Suprapubic skin (tissue), 4 donors: ENCODE measurements around the gene NAT14. TPM values are rescaled to one million over a fixed set of nuclear protein-coding genes. Genes with fewer than 3 reads are reported as not detected.
"Not testable (repeated sequence)": the region's sequence is repeated elsewhere in the genome, so short reads cannot be mapped to it uniquely, and the experiment has no call there.

Experiments
- DNase-seq, 2 donors: peaks; one replicate each; pipeline ENCODE4 v3.0.0-alpha.2; 2019; ENCODE audit warnings: low spot score in 2 of 2
- H3K27ac ChIP-seq: fragments of 200-600 bp; sonication (generic); one replicate; pipeline ENCODE4 v1.5.1; 2019
- H3K27me3 ChIP-seq: fragments of 200-600 bp; sonication (generic); one replicate; pipeline ENCODE4 v1.5.1; 2019
- H3K36me3 ChIP-seq: fragments of 200-600 bp; sonication (generic); one replicate; pipeline ENCODE4 v1.5.1; 2019
- H3K4me1 ChIP-seq: fragments of 200-600 bp; sonication (generic); one replicate; pipeline ENCODE4 v1.5.1; 2019
- H3K4me3 ChIP-seq: fragments of 200-600 bp; sonication (generic); one replicate; pipeline ENCODE4 v1.5.1; 2019; ENCODE audit warnings: mild to moderate bottlenecking
- H3K9me3 ChIP-seq: fragments of 200-600 bp; sonication (generic); one replicate; pipeline ENCODE4 v1.5.1; 2019
- EP300 ChIP-seq: sonication (generic); formaldehyde crosslinking; IDR thresholded peaks from one replicate; pipeline ENCODE4 v1.6.1; 2017; ENCODE audit warnings: antibody characterized with exemption
- POLR2A ChIP-seq, 2 donors: fragments of 450-650 bp; IDR thresholded peaks; one replicate each; pipeline ENCODE4 v1.6.1; 2017; ENCODE audit warnings: antibody characterized with exemption in 2 of 2, mild to moderate bottlenecking in 2 of 2, moderate library complexity in 2 of 2
- POLR2AphosphoS5 ChIP-seq, 3 donors: sonication (generic); formaldehyde crosslinking; IDR thresholded peaks; one replicate each; pipeline ENCODE4 v1.6.1; 2017; ENCODE audit warnings: antibody characterized with exemption in 3 of 3
- WGBS: methylation state at CpG from one replicate; pipeline ENCODE4 v1.1.5; 2018; 5-methylcytosine and 5-hydroxymethylcytosine counted together
- total RNA-seq, 4 donors: library from RNA; depleted of rRNA; stranded (reverse); fragments of >200 nt; gene quantifications; one replicate each; pipeline ENCODE4 v1.1.0, GENCODE V29; 2016
- TF ChIP-seq, protein P1 (sequence below), 2 donors: fragments of 200-600 bp in 1 of 2; fragments of 450-650 bp in 1 of 2; sonication (generic) in 1 of 2; IDR thresholded peaks; one replicate each; pipeline ENCODE4 v1.5.1; 2016 to 2019; ENCODE audit warnings: antibody characterized with exemption in 2 of 2, mild to moderate bottlenecking in 1 of 2, moderate library complexity in 1 of 2

Gene NAT14
- total RNA-seq, 4 donors from 2014 or later: 2.4 to 4.8 (median 4.0) TPM

DNA sequence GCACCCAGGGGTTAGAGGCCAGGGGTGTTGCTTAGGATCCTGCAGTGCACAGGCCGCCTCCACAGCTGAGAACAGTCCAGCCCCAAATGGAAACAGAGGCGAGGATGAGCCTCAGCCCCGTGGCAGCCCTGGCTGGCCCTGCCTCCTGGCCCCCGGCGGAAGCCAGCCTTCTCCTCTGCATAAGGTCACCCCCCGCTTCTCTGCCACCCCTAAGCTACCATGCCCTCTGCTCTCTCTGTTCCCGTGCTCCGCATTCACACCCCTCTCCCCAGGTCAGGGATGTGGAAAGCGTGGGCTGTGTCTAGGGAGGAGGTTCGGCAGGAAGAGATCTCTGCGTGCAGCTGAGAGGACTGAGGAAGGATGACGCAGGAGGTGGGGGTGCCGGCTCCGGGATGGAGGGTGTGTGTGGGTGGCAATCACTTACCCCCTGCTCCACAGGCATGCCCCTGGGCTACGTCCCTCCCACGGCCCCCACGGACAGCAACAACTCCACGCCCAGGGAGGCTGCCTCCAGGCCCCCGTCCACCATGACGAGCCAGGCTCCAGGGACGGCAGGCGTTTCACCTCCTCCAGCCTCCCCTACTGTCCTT is 9.3 kb downstream of the NAT14 start:
- Histone ChIP-seq H3K36me3 (no peaks in the 10 kb centered on the region), H3K4me3 (peak overlapping the region; percentile 35), H3K4me1 (peaks cover 24% of the 10 kb centered on the region), H3K9me3 (no peaks in the 10 kb centered on the region), H3K27me3 (peaks cover 21% of the 10 kb centered on the region), H3K27ac (peak overlapping the region; percentile 40)
- peak in 1 of 2 donors; percentile 66 for DNase-seq
- TF ChIP-seq POLR2A (IDR thresholded peaks at IDR 0.05) (no peak), EP300 (no peak), POLR2AphosphoS5 (IDR thresholded peaks at IDR 0.05) (no peak)
- TF ChIP-seq, protein P1, sequence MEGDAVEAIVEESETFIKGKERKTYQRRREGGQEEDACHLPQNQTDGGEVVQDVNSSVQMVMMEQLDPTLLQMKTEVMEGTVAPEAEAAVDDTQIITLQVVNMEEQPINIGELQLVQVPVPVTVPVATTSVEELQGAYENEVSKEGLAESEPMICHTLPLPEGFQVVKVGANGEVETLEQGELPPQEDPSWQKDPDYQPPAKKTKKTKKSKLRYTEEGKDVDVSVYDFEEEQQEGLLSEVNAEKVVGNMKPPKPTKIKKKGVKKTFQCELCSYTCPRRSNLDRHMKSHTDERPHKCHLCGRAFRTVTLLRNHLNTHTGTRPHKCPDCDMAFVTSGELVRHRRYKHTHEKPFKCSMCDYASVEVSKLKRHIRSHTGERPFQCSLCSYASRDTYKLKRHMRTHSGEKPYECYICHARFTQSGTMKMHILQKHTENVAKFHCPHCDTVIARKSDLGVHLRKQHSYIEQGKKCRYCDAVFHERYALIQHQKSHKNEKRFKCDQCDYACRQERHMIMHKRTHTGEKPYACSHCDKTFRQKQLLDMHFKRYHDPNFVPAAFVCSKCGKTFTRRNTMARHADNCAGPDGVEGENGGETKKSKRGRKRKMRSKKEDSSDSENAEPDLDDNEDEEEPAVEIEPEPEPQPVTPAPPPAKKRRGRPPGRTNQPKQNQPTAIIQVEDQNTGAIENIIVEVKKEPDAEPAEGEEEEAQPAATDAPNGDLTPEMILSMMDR (IDR thresholded peaks at IDR 0.05): no peak
- 33% methylated on average over 10 of the region's 22 CpGs for WGBS

DNA sequence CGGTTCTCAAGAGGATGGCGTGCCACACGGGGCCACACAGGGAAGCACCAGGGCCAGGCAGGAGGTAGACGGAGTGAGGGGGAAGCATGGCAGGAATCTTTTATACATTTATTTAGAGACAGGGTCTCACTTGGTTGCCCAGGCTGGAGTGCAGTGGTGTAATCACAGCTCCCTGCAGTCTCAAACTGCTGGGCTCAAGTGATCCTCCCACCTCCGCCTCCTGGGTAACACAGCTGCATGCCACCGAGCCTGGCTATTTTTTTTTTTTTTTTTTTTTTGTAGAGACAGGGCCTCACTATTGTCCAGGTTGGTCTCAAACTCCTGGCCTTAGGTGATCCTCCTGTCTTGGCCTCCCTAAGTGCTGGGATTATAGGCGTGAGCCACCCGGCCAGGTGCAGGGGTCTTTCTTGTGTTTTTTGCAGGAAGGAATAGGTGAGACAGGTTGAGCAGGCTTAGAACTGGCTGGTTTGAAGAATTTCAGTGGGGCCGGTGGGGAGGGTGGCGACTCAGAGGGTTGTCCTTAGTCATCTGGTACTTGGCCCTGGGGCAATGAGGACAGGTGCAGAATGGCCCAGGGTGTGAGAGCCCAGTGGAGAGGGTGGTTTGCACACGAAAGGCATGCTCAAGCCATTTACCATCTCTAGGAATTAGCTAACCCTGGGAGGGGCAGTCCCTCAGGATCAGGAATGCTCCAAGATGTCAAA is 10.8 kb downstream of the NAT14 start:
- no peaks in the 10 kb centered on the region for H3K36me3 ChIP-seq
- H3K4me3 ChIP-seq: no peak overlapping the region
- H3K27ac ChIP-seq: no peak overlapping the region
- H3K27me3 ChIP-seq: peaks cover 21% of the 10 kb centered on the region
- H3K9me3 ChIP-seq: no peaks in the 10 kb centered on the region
- no peak for DNase-seq
- H3K4me1 ChIP-seq: peaks cover 24% of the 10 kb centered on the region
- TF ChIP-seq, protein P1 (IDR thresholded peaks at IDR 0.05): no peak
- TF ChIP-seq POLR2AphosphoS5 (IDR thresholded peaks at IDR 0.05): no peak
- no peak for TF ChIP-seq EP300
- TF ChIP-seq POLR2A (IDR thresholded peaks at IDR 0.05): no peak
- WGBS: 77% methylated on average over 11 of the region's 11 CpGs

DNA sequence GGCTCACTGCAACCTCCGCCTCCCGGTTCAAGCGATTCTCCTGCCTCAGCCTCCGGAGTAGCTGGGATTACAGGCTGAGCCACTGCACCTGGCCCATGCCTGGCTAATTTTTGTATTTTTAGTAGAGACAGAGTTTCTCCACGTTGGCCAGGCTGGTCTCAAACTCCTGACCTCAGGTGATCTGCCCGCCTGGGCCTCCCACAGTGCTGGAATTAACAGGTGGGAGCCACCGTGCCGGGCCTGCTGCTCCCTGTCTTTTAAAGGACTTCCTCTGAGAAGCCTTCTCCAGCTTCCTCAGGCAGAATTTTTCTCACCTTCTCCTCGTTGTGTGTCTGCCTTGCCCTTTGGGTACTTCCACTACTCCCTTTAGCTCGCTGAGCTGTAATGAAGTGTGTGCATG is 11.8 kb downstream of the NAT14 start:
- not testable (repeated sequence) for H3K9me3 ChIP-seq, H3K27ac ChIP-seq, H3K4me3 ChIP-seq, H3K36me3 ChIP-seq, DNase-seq
- 87% methylated on average over 10 of the region's 10 CpGs for WGBS
- Histone ChIP-seq H3K27me3 (peaks cover 21% of the 10 kb centered on the region), H3K4me1 (peaks cover 14% of the 10 kb centered on the region)

DNA sequence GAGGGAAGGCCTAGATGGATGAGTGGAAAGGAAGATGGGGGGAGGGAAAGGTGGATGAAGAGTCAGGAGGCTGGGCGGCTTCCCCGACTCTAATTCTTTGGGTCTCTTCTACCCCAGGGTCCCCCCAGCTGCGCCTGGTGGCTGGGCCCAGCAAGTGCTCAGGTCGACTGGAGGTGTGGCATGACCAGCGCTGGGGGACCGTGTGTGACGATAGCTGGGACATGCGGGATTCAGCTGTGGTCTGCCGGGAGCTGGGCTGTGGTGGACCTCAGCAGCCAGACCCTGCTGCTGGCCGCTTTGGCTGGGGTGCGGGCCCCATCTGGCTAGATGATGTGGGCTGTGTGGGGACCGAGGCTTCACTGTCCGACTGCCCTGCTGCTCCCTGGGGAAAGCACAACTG is 12.8 kb downstream of the NAT14 start:
- no peak for DNase-seq
- TF ChIP-seq EP300: no peak
- no peak for TF ChIP-seq POLR2A (IDR thresholded peaks at IDR 0.05)
- TF ChIP-seq POLR2AphosphoS5 (IDR thresholded peaks at IDR 0.05): no peak
- TF ChIP-seq, protein P1 (IDR thresholded peaks at IDR 0.05): no peak

DNA sequence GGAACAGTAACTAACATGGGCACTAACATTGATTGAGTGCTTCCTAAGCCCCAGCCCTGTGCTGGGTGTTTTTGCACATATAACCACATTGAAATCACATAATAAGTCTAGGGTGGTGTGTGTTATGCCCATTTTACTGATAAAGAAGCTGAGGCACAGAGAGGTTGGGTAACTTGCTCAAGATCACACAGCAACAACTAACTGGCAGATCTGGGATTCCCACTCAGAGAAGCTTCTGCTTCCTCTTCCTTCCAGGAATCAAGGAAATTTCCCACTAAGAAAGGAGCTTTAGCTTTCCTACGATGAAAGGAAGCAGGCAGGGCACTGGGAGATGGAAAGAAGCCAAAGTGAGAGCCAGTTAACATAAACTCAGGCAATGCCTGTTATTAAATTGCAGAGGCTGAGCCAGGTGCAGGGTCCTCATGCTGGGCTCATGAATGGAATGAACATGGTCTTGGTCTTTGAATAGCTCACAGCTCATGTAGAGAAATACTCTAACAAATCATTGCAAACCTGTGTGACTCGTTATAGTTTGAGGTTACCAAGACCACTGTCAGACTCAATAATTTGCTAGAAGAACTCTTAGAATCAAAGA is 13.4 kb downstream of the NAT14 start:
- TF ChIP-seq, protein P1 (IDR thresholded peaks at IDR 0.05): no peak
- TF ChIP-seq POLR2A (IDR thresholded peaks at IDR 0.05) (no peak), EP300 (no peak), POLR2AphosphoS5 (IDR thresholded peaks at IDR 0.05) (no peak)
- 49% methylated on average over 2 of the region's 2 CpGs for WGBS
- Histone ChIP-seq H3K4me1 (peaks cover 1% of the 10 kb centered on the region), H3K27ac (no peak overlapping the region), H3K27me3 (peaks cover 13% of the 10 kb centered on the region), H3K36me3 (no peaks in the 10 kb centered on the region), H3K4me3 (no peak overlapping the region), H3K9me3 (no peaks in the 10 kb centered on the region)
- DNase-seq: no peak

More for the DNA sequence above, 12.8 kb downstream of the NAT14 start:
- no peaks in the 10 kb centered on the region for H3K36me3 ChIP-seq
- no peak overlapping the region for H3K4me3 ChIP-seq
- H3K27ac ChIP-seq: no peak overlapping the region
- peaks cover 19% of the 10 kb centered on the region for H3K27me3 ChIP-seq
- H3K9me3 ChIP-seq: no peaks in the 10 kb centered on the region
- WGBS: 85% methylated on average over 7 of the region's 13 CpGs
- H3K4me1 ChIP-seq: peaks cover 5% of the 10 kb centered on the region
